Cortex of kidney (tissue), 1 donor: Measurements from ENCODE around the gene GYS2.

Experiments used
- DNase-seq: peaks from one replicate; lab custom pipeline; 2025; lab: John Stamatoyannopoulos, UW

Gene GYS2

GRCh38 chr12:21553329-21553675 lies 51.3 kb downstream of the GYS2 start:
- DNase-seq, result no peak

DNA sequence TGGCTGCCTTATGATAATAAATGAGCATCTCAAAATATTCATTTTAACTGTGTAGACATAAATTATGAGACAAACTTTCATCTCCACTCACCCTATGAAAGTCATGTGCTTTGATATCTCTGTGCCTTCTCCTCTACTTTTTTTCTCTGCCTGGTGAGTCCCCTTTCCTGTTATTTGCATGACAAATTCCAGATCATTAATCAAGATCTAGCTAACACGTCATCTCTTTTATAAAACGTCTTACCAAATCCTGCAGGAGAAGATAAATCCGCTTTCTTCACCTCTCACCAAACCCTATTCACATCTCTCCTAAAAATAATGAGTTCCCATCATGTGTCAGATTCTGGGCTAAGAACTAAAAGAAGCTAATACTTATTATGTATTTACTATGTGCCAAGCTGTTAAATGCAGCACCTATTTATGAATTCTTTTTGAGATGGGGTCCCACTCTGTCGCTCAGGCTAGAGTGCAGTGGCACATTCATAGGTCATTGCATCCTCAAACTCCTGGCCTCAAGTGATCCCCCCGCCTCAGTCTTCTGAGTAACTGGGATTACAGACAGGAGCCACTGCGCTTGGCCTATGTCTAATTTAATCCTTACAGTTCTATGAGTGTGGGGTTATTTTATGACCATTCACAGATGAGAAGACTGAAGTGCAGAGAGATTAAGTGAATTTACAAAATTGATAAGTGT lies 51.9 kb downstream of the GYS2 start:
- DNase-seq, result no peak

GRCh38 chr12:21551841-21552465 lies 52.7 kb downstream of the GYS2 start:
- DNase-seq, result no peak

DNA sequence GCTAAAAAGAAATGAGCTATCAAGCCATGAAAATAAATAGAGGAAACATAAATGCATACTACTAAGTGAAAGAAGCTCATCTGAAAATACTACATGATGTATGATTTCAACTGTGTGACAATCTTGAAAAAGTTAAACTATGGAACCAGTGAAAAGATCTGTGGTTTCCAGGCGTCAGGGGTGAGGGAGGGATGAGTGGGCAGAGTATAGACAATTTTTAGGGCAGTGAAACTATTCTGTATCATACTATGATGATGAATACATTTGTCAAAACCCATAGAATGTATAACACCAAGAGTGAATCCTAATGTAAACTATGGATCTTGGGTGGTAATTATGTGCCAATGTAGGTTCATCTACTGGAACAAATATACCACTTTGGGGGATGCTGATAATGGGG lies 57.2 kb downstream of the GYS2 start:
- DNase-seq, result no peak

DNA sequence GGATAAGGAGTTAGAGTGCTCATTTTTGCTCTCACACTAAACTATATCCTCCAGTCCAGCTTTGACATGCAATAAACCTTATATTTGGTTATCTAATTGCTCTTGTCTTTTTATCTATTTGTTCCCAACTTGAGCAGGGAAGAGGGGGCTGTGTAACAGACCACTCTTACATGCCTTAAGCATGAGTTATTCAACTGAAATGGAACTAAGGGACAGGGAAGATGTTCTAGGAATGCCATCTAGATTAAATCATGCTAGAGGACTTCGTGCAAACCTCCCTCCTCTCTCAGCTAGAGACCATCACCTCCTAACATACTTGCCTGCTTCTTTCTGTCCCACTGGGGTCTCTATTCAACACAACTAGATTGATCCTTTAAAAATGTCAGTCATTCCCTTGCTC lies 57.9 kb downstream of the GYS2 start:
- DNase-seq, result no peak

- DNase-seq, result no peak
Observed at GRCh38 chr12:21545557-21545956, 59.1 kb downstream of the GYS2 start.

DNA sequence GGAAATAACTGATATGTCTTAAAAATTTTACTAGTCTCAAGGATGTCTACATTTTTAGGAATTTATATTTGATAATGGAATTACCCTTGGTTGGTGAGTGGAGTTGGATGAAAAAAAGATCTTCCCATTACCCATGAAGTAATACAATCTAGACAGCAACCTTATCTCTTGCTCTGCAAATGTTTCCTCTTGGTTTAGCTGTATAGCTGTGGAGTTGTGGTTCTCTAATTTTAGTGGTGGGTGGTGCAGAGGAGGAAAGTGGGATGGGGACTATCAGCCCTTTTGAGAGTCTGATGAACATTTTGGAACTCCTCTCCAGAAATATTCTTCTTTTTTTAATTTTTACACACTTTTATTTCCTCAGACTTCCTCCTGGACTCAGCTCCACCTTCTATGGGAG lies 61.5 kb downstream of the GYS2 start:
- DNase-seq, result no peak

- DNase-seq, result no peak
Observed at GRCh38 chr12:21542403-21542802, 62.2 kb downstream of the GYS2 start.

DNA sequence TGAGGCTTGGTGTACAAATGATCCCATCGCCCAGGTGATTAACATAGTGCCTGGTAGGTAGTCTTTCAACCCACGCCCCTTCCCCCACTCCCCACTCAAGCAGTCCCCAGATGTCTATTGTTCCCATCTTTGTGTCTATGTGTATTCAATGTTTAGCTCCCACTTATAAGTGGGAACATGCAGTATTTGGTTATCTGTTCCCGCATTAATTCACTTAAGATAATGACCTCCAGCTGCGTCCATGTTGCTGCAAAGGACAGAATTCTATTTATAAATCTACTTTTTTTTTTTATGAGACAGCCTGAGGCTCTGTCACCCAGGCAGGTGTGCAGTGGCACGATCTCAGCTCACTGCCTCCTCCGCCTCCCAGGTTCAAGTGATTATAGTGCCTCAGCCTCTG lies 62.9 kb downstream of the GYS2 start:
- no peak for DNase-seq

- DNase-seq, result no peak
Observed at GRCh38 chr12:21539797-21540196, 64.8 kb downstream of the GYS2 start.

DNA sequence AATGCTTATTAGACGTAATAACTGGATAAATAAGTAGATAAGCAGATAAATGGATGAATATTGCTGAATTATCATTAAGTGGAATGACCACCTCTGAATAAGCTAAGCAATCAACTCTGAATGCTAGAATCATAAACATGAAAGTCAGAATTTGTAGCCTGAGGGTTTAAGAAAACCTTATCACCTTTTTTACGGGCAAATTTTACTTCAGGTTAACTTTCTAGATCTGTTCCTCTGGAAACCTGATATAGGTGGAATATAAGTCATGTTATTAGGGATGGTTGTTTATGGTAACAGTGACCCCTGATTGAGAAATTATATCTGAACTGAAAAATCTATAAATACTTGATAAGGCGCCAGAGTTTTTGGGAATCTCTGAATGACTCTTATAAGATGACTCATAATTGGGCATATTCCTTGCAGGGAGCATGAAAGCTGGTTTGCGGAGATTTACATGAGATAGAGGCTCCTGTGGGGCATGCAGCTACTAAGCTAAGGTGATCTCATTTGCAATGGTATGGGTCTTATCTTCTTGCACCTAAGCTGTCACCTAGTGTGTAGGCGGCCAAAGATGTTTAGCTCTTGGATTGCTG lies 66.5 kb downstream of the GYS2 start:
- no peak for DNase-seq

GRCh38 chr12:21529456-21529855 lies 75.2 kb downstream of the GYS2 start:
- no peak for DNase-seq

DNA sequence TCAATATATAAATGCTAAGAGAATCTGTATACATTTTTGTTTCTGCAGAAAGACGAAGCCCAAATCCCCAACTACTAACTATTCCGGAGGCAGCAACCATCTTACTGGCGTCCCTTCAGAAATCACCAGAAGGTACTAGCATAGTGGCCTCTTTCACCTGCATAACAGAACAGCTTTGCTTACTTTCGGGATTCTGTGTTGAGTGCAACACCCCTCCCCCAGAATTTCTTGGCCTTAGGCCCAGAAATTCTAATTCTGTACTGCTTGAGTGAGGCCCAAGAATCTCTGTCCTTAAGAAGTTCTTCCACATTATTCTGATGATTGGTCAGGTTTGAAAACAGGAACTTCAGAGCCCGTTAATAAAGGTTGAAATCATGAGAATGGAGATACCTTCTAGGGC lies 75.7 kb downstream of the GYS2 start:
- no peak for DNase-seq

DNA sequence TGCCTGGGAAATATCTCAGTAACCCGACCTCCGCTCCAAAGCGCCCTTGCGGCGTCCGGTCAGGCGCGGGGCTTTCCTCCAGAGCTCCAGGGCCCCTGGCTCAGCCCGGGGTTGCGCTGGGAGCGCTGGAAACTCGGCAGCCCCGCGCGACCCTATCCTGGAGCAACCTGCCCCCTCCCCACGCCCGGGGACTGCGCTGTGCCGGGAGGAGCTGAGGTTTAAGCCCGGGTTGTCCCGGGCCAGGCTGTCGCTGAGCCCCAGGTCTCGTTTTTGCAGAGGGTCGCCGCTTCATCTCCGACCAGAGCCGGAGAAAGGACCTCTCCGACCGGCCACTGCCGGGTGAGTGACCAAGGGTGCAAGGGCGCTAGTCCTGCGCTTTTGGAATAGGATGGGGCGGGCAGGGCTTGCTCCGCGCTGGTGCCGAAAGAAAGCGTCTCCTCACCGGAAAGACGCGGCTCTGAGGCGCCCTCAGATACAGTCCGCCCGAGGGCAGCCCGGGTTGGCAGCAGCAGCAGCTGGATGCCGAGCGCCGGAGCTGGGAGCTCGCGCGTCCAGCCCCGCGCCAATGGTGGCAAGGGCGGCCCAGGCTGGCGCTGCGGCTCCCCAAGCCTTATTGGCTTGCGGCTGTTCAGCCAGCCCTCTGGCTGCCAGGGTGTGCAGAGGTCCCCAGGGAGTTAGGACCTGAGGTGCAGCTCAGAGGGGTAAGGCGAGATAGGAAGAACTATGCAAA lies 77.0 kb downstream of the GYS2 start:
- DNase-seq, result no peak

GRCh38 chr12:21526721-21527345 lies 77.8 kb downstream of the GYS2 start:
- no peak for DNase-seq

DNA sequence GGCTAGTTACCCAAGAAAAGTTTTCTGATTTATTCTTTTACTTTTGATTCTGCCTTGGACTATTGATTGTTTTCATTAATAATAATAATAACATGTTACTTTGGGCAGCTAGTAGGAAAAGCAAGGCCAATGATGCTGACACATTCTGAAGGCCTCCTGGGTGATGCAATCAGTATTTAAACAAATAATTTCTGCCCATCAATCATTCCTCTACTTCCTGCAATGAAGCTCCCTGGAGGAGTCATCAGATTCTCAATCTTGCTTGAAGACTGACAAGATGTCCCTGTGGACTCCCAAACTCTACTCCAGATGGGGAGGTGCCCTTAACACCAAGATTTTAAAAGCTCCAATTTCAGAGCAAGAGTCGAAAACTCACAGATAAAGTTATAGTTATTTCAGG lies 78.6 kb downstream of the GYS2 start, which contains the start of gene SPX:
Gene SPX, plus strand, starts transcription at position 244 of the 400 bp plus-strand sequence. CDS start 177 bp downstream, outside the sequence.
- DNase-seq, result no peak

DNA sequence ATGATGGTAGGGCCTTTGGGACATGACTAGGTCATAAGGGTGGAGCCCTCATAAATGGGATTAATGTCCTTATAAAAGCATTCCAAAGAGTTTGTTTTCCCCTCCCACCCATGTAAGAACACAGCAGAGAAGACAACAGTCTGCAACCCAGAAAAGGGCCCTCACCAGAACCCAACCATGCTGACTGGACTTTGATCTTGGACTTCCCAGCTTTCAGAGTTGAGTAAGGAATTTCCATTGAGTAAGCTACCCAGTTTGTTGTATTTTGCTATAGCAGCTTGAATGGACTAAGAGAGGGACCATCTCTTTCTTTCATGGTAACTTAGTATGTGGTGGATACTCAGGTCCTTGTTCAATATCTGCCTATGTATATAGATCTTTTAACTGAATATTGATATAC lies 81.5 kb downstream of the GYS2 start:
- DNase-seq, result no peak

DNA sequence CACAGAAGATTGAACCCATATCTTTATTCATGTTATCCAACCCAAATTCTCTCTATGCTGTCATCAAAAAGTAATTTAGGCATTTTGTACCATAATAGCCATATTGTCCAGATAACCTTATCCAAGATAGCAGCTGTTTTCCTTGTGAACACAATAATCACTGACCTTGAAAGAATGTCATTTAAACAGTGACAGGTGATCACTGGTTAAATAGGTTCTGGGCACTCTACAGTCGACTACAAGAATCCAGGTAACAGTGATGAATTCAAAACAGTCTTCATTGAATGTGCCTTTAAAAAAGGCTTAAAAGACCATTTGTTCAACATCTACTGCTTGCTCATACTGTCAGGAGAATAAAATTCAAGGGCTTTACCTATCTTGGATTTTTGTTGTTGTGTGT lies 83.1 kb downstream of the GYS2 start:
- no peak for DNase-seq

DNA sequence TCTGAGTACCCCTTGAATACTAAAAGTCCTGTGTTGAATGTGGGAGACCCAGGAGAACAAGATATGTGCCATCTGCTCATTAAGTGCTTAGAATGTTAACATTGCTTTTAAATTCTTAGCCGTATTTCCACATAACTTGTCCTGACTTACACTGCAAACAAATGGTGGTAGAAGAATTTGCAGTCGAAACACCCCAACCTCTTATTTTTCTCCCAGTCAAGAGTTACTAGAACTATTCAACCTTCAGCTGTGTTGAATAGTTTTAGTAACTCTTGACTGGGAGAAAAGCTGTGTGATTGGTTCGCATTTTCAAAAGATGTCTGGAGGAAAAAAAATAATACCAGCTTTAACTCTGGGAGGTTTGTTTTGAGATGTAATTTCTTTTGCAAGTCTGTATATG lies 86.2 kb downstream of the GYS2 start:
- no peak for DNase-seq

GRCh38 chr12:21516281-21516680 lies 88.4 kb downstream of the GYS2 start:
- no peak for DNase-seq

DNA sequence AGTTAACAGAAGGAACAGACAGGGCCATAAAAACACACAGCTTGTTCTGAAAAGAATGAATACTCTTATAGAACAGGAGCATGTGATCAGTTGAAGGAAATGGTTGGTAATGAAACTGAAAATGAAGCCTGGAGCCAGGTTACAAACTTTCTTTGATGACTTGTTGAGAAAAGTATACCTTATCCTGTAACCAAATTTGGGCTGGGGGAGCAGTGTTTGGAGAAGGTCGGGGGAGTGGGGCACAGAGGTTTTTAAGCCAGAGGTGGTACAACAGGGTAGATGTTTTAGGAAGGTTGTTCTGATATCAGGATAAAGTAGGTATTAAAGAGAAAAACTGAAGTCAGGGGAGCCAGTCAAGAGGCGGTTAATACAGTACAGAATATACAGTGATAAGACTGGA lies 94.9 kb downstream of the GYS2 start:
- DNase-seq, result no peak

DNA sequence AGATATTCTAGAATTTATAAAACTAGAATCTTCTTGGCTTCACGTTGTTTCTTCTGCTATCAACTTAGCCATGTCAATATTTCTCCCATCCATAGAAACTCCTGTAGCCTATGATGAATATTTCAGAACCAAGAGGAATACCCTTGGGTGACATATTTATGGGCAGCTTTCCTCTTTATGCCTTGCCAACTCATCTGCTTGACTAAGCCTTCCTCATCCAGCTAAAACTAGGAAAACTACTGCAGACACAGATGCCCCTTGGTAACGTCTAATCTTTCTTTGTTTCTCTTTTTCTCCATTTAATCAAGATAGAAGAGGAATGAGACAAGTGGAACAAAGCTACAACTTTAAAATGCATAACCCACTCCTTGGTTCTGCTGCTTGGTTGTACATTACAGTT lies 96.8 kb downstream of the GYS2 start:
- DNase-seq, result no peak

DNA sequence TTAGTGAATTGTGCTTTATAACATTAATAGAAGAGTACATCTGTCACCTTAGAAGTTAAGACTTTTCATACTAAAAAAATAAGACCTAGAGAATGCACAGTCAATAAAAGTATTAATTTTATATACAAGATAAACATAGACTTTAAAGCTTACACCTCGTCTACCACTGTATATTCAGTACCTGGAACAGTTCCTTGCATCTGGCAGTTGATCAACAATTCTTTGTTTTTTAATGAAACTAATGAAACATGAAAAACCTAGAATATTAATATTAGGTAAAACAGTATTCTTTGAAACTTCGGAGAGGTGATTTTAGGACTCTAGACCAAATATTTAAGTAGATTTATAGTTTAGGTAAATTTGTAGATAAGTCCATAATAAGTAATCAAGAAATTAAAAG lies 98.8 kb downstream of the GYS2 start:
- DNase-seq, result no peak
